Common myeloid progenitor, CD34-positive (primary cell): ENCODE measurements around the gene MACROD2.

Source experiments
- CTCF ChIA-PET: fragments of 350-600 bp; sonication (Branson Sonifier 250); formaldehyde crosslinking; loops from one replicate; lab custom pipeline; 2021; ENCODE audit warnings: antibody characterized with exemption; lab: Charles Lee
- POLR2A ChIA-PET: fragments of 350-600 bp; sonication (Branson Sonifier 250); formaldehyde crosslinking; loops from one replicate; lab custom pipeline; 2021; ENCODE audit warnings: antibody characterized with exemption; lab: Charles Lee
- DNase-seq, 3 donors: peaks; one replicate each; pipeline versions ENCODE4 v3.0.0 to v3.0.0-alpha.2; 2013
- H3K27ac ChIP-seq, 2 experiments: 1 replicate in 1 of 2; 2 replicates in 1 of 2; pipeline ENCODE4 v1.7.0; 2013; ENCODE audit warnings: inconsistent platforms in 2 of 2, low read length in 2 of 2, mild to moderate bottlenecking in 2 of 2, low read depth in 1 of 2, moderate library complexity in 1 of 2; ENCODE audit not compliant: severe bottlenecking in 2 of 2, insufficient read depth in 1 of 2, poor library complexity in 1 of 2
- H3K27me3 ChIP-seq, 5 experiments: replicated peaks in 2 of 5; 1 replicate in 3 of 5; 2 replicates in 2 of 5; pipeline versions ENCODE4 v1.6.1 to v1.7.0; 2013; ENCODE audit warnings: low read length in 4 of 5, mild to moderate bottlenecking in 2 of 5, moderate library complexity in 2 of 5, inconsistent platforms in 1 of 5; ENCODE audit not compliant: insufficient read depth in 5 of 5, control insufficient read depth in 4 of 5
- H3K36me3 ChIP-seq, 4 experiments: 1 replicate in 2 of 4; 2 replicates in 2 of 4; pipeline versions ENCODE4 v1.6.1 to v1.7.0; 2013; ENCODE audit warnings: low read length in 3 of 4, control low read depth in 1 of 4, mild to moderate bottlenecking in 1 of 4; ENCODE audit not compliant: control insufficient read depth in 4 of 4, insufficient read depth in 4 of 4
- H3K4me1 ChIP-seq, 4 experiments: 1 replicate in 3 of 4; 2 replicates in 1 of 4; pipeline versions ENCODE4 v1.6.1 to v1.7.1; 2013; ENCODE audit warnings: low read length in 3 of 4, mild to moderate bottlenecking in 3 of 4, control low read depth in 1 of 4, inconsistent platforms in 1 of 4, moderate library complexity in 1 of 4; ENCODE audit not compliant: control insufficient read depth in 4 of 4, insufficient read depth in 4 of 4; ENCODE audit errors: control extremely low read depth in 1 of 4
- H3K4me3 ChIP-seq, 7 experiments: 1 replicate in 4 of 7; 2 replicates in 3 of 7; pipeline versions ENCODE4 v1.5.1 to v1.7.0; 2013; ENCODE audit warnings: mild to moderate bottlenecking in 7 of 7, low read length in 6 of 7, moderate library complexity in 6 of 7, inconsistent platforms in 2 of 7, low read depth in 2 of 7, control low read depth in 1 of 7; ENCODE audit not compliant: insufficient read depth in 4 of 7, control insufficient read depth in 1 of 7; ENCODE audit errors: extremely low read depth in 1 of 7
- H3K9me3 ChIP-seq, 5 experiments: 1 replicate in 4 of 5; 2 replicates in 1 of 5; pipeline versions ENCODE4 v1.6.1 to v1.7.1; 2013; ENCODE audit warnings: low read length in 4 of 5, mild to moderate bottlenecking in 2 of 5, inconsistent platforms in 1 of 5, low read depth in 1 of 5, moderate library complexity in 1 of 5; ENCODE audit not compliant: control insufficient read depth in 4 of 5, insufficient read depth in 2 of 5; ENCODE audit errors: control extremely low read depth in 1 of 5
- WGBS: methylation state at CpG from one replicate; pipeline ENCODE4 v1.1.5; 2013; ENCODE audit not compliant: insufficient coverage; 5-methylcytosine and 5-hydroxymethylcytosine counted together

The MACROD2 gene

GRCh38 chr20:16052456-16052855 is 2057.1 kb downstream of the MACROD2 start:
- Histone ChIP-seq H3K4me3 (no peak overlapping the region), H3K27me3 (no peaks in the 10 kb centered on the region), H3K9me3 (no peaks in the 10 kb centered on the region), H3K36me3 (no peaks in the 10 kb centered on the region), H3K27ac (no peak overlapping the region), H3K4me1 (peaks cover 0 to 18% (median 12%) of the 10 kb centered on the region in 4 experiments)
- POLR2A ChIA-PET: no interaction called here
- CTCF ChIA-PET: no interaction called here
- WGBS: 40% methylated on average over 1 of the region's 4 CpGs
- no peak for DNase-seq

GRCh38 chr20:16054985-16055384 is 2059.7 kb downstream of the MACROD2 start:
- WGBS: 100% methylated on average over 2 of the region's 3 CpGs
- H3K27ac ChIP-seq: no peak overlapping the region
- H3K4me3 ChIP-seq: no peak overlapping the region
- DNase-seq: no peak
- POLR2A ChIA-PET: no interaction called here
- H3K36me3 ChIP-seq: no peaks in the 10 kb centered on the region
- no peaks in the 10 kb centered on the region for H3K27me3 ChIP-seq
- CTCF ChIA-PET: no interaction called here
- no peaks in the 10 kb centered on the region for H3K9me3 ChIP-seq
- peaks cover 0 to 16% (median 11%) of the 10 kb centered on the region in 4 experiments for H3K4me1 ChIP-seq

DNA sequence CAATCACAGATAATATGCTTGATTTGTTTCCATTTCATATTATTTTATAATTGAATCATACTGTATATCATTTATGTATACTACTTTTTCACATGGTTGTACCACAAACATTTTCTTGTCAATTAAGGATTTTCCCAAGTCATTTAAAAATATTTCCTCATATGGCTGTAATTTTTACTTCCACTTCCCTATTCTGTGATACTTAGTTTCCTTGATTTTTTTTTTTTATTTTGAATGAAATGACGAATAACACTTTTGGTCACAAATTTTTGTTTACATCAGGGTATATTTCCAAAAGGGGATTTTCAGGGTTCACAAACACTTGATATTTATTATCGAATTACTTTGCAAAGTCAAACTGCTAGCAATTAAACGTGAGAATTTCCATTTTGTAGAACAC is 2062.3 kb downstream of the MACROD2 start:
- ChIA-PET CTCF (no interaction called here), POLR2A (no interaction called here)
- no peak for DNase-seq
- Histone ChIP-seq H3K9me3 (no peaks in the 10 kb centered on the region), H3K27ac (no peak overlapping the region), H3K4me3 (no peak overlapping the region), H3K27me3 (no peaks in the 10 kb centered on the region), H3K4me1 (peaks cover 0 to 4% (median under 1%) of the 10 kb centered on the region in 4 experiments), H3K36me3 (no peaks in the 10 kb centered on the region)
- 93% methylated on average over 2 of the region's 3 CpGs for WGBS

GRCh38 chr20:16058268-16058667 is 2063.0 kb downstream of the MACROD2 start:
- no peaks in the 10 kb centered on the region for H3K9me3 ChIP-seq
- H3K4me1 ChIP-seq: peaks cover 0 to 6% (median under 1%) of the 10 kb centered on the region in 4 experiments
- CTCF ChIA-PET: no interaction called here
- H3K4me3 ChIP-seq: no peak overlapping the region
- POLR2A ChIA-PET: no interaction called here
- no peak overlapping the region for H3K27ac ChIP-seq
- no peaks in the 10 kb centered on the region for H3K27me3 ChIP-seq
- H3K36me3 ChIP-seq: no peaks in the 10 kb centered on the region
- 100% methylated on average over 3 of the region's 3 CpGs for WGBS
- no peak for DNase-seq

- H3K27ac ChIP-seq: no peak overlapping the region
- no peaks in the 10 kb centered on the region for H3K9me3 ChIP-seq
- DNase-seq: no peak
- ChIA-PET POLR2A (no interaction called here), CTCF (no interaction called here)
- H3K27me3 ChIP-seq: no peaks in the 10 kb centered on the region
- no peaks in the 10 kb centered on the region for H3K36me3 ChIP-seq
- H3K4me1 ChIP-seq: peaks cover 0 to 4% (median under 1%) of the 10 kb centered on the region in 4 experiments
- WGBS: 100% methylated on average over 1 of the region's 2 CpGs
- no peak overlapping the region for H3K4me3 ChIP-seq
Observed at GRCh38 chr20:16059841-16060240, 2064.5 kb downstream of the MACROD2 start.

DNA sequence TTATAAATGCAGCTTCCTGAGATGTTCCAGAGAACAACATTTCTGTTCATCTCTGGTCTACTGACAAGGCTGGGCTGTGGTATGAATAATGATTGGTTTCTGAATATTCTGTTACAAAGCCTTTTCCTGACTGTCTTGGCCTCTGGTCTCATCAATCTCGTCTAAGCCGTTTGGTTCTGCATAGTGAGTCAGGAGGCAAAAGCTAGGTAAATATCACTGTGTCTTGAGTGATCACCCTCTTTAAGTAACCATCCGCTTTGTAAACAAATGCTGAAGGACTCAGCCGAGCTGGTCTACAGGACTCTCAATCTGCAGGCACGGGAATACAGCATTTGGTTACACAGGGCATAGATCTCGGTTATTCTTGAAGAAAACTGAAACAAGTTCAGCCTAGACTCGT is 2066.0 kb downstream of the MACROD2 start:
- H3K27ac ChIP-seq: no peak overlapping the region
- ChIA-PET CTCF (no interaction called here), POLR2A (no interaction called here)
- no peak for DNase-seq
- H3K36me3 ChIP-seq: no peaks in the 10 kb centered on the region
- 89% methylated on average over 7 of the region's 7 CpGs for WGBS
- H3K27me3 ChIP-seq: no peaks in the 10 kb centered on the region
- H3K4me3 ChIP-seq: no peak overlapping the region
- peaks cover 0 to 4% (median 0%) of the 10 kb centered on the region in 4 experiments for H3K4me1 ChIP-seq
- H3K9me3 ChIP-seq: no peaks in the 10 kb centered on the region

DNA sequence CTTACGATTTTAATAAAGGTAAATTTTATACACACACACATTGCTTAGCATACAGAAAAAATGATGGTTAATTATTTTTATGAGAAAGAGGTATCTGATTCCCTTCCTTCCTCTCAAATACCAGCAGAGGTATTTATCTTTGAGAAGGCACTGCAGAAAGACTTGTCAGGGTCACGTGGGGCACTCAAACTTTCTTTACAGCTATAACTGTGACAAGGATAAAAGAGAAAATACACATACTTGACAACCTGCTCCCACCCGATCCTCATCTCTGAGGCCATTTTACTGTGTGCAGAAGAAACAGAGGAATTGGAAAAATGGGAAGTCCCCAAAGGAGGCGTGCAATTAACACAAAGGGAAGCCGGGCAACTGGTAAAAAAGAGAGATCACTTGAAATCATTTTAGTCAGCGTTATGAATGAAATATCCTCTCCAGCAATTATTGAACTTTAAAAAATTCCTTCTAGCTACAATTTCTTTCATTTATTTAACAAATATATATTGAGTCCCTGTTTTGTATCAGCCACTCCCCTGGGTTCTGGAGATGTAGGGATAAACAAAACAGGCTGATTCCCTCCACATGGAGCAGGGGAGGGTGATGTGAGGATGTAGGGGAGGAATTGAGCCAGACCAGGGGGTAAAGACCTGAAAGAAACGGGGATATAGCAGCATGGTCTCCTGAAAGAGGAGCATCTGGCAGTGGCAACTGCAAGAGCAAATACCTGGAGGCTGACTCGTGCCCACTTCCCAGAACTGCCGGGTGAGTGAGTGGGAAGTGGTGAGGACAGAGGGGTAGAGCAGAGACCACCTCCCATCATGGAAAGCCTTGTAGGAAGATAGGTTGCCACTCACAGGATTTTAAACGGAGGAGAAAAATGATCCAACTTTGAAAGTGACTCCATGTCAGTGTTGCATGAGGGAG is 2067.6 kb downstream of the MACROD2 start:
- Histone ChIP-seq H3K27me3 (no peaks in the 10 kb centered on the region), H3K36me3 (no peaks in the 10 kb centered on the region), H3K27ac (no peak overlapping the region), H3K4me1 (peaks cover 0 to 4% (median 0%) of the 10 kb centered on the region in 4 experiments), H3K4me3 (no peak overlapping the region), H3K9me3 (peaks cover 0 to 3% (median 0%) of the 10 kb centered on the region in 5 experiments)
- ChIA-PET POLR2A (no interaction called here), CTCF (no interaction called here)
- DNase-seq: no peak
- WGBS: 71% methylated on average over 6 of the region's 10 CpGs
